ENCODE data around the gene SNX14.

Gene SNX14

DNA sequence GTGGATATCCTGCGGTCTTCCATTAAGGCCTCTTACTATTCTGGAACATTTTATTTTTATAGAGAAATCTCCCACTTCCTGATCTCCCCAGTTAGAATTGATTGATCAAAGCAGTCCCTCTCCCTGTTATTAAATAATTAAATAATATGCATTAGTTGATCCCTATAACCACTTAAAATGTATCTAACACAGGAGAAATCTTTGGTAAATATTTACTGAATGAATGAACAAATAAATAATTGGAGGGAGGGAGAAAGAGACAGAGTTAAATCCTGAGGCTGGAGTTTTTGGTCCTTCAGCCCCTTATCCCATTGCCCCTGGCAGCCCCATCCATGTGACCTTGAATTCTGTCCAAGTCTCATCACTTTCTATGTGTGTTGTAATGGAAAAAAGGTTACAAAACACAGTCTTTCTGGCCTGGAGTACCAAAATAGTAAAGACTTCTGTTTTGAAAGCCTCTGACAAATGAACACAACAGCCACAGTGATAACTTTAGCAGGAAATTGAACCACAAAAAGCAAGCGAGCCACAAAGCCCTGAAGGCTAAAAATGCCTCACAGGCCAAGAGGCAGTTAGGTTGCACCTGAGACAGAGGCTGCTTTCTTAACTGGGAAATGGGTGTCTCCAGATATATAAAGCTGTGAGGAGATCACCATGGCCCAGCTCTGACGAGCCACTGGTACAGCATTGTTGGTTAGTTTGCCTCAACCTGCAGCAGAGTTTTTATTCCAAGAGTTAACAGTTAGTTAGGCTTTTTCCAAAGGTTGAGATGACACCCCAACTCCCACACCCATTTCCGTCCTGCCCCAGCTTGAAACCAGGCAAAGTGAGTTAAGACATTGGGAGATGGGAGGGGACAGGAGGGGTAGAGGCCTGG, 132.5 kb downstream of the SNX14 start:
- peak; percentile 78 for DNase-seq

DNA sequence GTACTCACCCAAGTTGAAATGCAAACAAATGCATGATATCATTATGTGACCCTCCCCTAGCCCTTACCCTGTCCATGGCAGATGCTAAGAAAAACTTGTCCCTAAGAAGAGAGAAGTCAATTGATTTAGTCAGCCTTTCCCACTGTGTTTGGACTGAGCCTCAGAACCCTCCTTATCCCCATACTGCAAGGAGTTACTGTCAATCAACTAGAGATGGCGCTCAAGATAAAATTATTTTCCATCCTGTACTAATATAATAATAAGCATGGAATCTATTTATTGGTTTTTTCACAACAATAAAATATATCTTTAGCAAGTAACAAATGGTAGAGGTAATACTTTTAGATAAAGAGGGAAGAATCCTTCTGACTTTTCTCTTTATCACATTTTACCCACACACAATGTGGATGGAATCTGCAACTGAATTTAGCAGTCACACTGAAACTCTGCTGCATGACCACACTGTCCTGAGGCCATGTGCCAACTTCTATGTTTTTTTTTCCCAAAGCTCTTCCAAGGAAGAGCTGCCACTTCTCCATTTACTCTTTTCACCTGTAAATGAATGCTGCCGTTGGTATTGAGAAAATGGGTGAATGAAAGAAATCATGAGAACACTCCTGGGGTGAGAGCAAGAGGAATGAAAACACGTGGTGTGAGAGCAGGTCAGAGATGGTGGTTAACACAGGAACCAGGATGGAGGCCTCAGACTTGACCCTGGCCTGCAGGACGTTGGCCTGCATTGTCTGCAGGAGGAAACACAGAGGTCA, 133.3 kb downstream of the SNX14 start:
- DNase-seq = no peak

DNA sequence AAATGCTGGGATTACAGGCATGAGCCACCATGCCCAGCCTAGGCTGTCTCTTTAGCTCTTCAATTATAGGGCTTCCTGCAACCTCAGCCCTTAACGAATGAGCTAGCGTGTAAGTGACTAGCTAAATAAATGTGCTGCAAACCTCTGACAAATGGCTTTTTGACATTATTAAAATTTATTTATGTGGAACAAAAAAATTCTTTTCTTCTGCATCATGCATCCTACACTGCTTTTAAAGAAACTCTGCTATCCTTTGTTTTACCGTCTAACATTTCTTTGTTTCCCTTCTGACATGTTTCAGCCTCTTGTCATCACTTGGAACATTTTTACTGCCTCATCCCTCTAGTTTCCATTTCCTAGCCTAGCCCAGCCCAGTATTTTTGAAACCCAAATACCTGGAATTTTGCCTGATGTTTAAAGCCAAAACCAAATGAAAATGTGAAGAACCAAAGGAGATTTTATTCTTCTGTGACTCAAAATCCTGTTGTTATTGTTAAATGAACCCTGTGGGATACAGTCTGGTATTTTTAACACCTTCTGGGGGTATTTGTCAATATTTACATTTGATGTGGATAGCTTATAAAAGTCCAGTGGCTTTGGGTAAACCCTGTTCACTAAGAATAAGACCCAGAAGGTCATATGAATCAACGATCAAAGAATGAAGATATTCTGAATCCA, 134.3 kb downstream of the SNX14 start:
- no peak for DNase-seq

DNA sequence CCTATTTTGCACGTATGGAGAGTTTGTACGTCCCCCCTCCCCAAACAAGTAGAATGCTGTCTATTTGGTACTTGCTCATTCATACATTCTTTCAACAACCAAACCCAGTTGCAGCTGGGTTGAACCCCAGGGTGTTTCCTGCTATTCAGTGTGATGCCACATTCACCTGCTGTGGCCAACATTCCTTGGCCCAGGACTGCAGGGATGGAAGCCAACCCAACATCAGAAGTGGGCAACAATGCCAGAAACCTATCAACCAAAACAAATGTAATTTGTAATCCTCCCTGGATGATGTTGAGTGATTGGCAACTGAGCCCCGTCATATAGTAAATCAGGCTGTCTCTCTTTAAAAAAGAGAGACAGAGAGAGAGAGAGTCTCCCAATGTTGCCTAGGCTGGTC, 134.9 kb downstream of the SNX14 start:
- no peak for DNase-seq

DNA sequence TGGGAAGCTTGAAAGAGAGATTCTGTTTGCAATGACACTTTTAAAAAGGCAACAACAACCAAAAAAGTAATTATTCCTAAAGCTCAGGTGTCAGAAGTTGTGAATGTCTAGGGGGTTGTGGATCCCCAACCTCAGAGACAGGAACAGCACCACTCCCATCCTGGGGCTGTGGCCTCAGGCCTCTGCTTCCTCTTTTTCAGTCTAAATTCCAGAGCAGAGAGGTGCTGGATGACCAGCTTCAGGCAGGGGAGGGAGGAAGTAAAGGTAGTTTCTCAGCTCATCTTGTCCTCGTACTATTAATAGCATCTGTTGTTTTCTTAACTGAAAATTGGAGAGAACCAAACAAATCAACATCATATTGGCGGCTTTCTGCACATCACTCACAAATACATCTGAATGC, 135.5 kb downstream of the SNX14 start:
- peak; percentile 49 for DNase-seq

DNA sequence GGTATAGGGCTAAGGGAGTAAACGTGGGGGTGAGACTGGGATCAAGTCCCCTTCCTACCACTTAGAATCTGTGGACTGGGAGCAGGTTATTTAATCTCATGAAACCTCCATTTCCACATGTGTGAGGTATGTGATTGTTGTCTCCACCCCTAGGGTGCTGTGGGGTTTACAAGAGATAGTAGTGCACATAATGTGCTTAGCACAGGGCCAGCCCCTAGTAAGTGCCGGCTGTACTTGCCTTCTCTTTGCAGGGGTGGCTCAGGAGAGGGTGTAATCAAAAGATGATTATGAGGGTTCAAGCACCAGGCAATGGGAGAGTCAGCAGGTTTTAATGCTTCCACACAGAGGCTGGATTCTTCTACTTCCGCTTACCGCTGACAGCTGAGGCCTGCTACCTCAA, 136.9 kb downstream of the SNX14 start:
- peak; percentile 24 for DNase-seq
